Neural crest cell (in vitro differentiated cells): Measurements from ENCODE around the gene SAMD14. TPM values are rescaled to one million over a fixed set of nuclear protein-coding genes. Genes with fewer than 3 reads are reported as not detected.

Experiments
- DNase-seq: peaks from one replicate; pipeline ENCODE4 v3.0.0; 2021; ENCODE audit warnings: low read depth, mixed read lengths, low spot score
- H3K27ac Mint-ChIP-seq: one replicate; pipeline ENCODE4 v1.8.0; 2021; ENCODE audit warnings: mild to moderate bottlenecking, mixed read lengths; ENCODE audit not compliant: unreplicated experiment
- H3K27me3 Mint-ChIP-seq: 2 replicates; pipeline ENCODE4 v1.8.0; 2021; ENCODE audit warnings: low read depth, mild to moderate bottlenecking, mixed read lengths
- H3K36me3 Mint-ChIP-seq: 2 replicates; pipeline ENCODE4 v1.8.0; 2021; ENCODE audit warnings: low read depth, mild to moderate bottlenecking, mixed read lengths
- H3K4me1 Mint-ChIP-seq: 2 replicates; pipeline ENCODE4 v1.8.0; 2021; ENCODE audit warnings: mixed read lengths
- H3K4me3 Mint-ChIP-seq: one replicate; pipeline ENCODE4 v1.8.0; 2021; ENCODE audit warnings: mild to moderate bottlenecking, mixed read lengths
- H3K9me3 Mint-ChIP-seq: 2 replicates; pipeline ENCODE4 v1.8.0; 2021; ENCODE audit warnings: mixed read lengths
- total RNA-seq: library from RNA; stranded (reverse); gene quantifications from 2 replicates; pipeline ENCODE4 v1.2.1, GENCODE V29; 2021
- TF ChIP-seq, protein P1 (sequence below): fragments of 200-600 bp; sonication (generic); conservative IDR thresholded peaks from 2 replicates; pipeline ENCODE4 v1.5.0; 2021; ENCODE audit warnings: antibody characterized with exemption, mild to moderate bottlenecking

SAMD14 gene
- total RNA-seq, 1 donor from 2014 or later: 28.7 TPM

DNA sequence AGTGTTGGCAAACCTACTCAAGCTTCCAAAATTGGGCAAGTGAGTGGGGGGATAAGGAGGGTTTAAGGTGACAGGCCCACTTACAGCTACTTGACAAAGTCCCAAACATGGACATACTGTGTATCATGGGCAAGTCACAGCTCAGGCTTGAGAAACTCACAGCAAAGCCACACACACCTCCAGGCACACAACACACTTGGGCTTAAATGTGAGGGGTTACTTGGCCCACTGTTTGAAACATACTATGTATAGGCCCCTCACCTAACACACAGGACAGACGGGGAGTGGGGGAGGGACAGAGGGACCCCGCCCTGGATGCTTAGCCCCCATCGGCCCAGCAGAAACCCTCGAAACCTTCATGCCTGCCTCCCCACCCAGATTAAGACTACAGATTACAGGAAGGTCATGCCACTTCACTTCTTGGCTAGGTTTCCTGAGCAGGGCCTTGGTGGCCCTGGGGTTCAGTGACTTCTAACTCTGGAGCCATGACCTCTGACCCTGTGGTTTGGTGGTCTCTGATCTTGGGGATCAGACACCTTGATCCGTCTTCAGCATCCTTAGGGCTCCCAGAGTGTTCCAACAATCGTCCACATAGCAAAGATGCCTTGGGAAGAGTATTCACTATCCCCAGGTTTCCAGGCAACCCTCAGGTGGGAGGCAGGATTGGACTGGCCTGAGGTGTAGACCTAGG lies 2.3 kb upstream of the SAMD14 start:
- DNase-seq: no peak
- Mint-ChIP-seq H3K36me3 (peaks cover 5% of the 10 kb centered on the region), H3K9me3 (no peaks in the 10 kb centered on the region), H3K27me3 (peaks cover 16% of the 10 kb centered on the region), H3K27ac (no peak overlapping the region), H3K4me3 (peak overlapping the region; percentile 82), H3K4me1 (peaks cover 25% of the 10 kb centered on the region)
- TF ChIP-seq, protein P1, sequence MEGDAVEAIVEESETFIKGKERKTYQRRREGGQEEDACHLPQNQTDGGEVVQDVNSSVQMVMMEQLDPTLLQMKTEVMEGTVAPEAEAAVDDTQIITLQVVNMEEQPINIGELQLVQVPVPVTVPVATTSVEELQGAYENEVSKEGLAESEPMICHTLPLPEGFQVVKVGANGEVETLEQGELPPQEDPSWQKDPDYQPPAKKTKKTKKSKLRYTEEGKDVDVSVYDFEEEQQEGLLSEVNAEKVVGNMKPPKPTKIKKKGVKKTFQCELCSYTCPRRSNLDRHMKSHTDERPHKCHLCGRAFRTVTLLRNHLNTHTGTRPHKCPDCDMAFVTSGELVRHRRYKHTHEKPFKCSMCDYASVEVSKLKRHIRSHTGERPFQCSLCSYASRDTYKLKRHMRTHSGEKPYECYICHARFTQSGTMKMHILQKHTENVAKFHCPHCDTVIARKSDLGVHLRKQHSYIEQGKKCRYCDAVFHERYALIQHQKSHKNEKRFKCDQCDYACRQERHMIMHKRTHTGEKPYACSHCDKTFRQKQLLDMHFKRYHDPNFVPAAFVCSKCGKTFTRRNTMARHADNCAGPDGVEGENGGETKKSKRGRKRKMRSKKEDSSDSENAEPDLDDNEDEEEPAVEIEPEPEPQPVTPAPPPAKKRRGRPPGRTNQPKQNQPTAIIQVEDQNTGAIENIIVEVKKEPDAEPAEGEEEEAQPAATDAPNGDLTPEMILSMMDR: no peak

DNA sequence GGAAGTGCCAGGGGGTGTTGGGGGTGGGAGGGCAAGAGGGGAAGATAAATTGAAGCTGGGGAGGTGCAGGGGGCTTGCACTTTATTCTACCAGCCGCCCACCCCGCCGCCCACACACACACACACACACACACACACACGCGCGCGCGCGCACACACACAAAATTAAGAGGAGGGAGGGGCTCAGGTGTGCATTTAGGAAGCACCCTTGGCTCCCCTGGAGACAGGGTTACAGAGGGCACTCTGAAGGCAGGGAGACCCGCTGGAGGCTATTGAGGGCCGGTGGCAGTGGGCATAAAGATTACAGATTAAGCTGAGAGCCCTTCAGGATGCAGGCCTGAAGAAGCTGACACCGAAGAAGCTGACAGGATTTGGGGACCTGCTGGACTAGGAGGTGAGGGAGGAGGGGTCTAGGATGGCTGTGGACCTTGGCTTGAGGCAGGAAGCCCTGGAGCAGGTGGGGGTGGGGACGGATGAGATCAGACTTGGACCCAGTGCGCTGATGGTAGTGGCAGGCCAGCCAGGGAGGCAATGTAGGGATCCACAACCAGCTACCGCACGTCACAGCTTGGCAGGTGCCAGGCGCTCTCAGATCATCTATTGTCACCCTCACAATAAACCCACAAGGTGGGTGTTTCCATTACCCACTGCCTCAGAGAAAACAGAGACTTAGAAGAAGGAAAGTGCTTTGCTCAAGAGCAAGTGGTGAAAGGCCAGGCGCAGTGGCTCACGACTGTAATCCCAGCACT lies 772 bp upstream of the SAMD14 start:
- Mint-ChIP-seq H3K9me3 (no peaks in the 10 kb centered on the region), H3K4me1 (peaks cover 25% of the 10 kb centered on the region), H3K27me3 (peaks cover 16% of the 10 kb centered on the region), H3K36me3 (no peaks in the 10 kb centered on the region), H3K4me3 (peak overlapping the region; percentile 82), H3K27ac (no peak overlapping the region)
- TF ChIP-seq, protein P1: no peak
- no peak for DNase-seq

DNA sequence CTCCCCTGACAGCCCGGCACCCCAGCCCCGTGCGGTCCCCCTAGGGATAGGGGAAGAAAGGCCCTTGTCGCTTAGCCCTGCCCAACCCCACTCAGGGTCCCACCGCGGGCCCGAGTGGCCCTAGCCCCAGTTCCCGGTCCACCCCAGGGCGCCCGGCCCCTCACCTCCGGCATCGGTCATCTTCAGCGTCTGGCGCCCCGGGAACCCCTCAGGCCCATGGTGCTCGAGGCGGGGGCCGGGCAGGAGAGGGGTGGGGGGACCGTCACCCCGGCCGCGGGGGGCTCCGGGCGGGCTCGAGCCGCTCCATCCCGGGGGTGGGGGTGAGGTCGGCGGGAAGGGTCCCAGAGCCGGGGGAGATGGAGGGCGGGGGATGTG lies 620 bp downstream of the SAMD14 start:
- Mint-ChIP-seq H3K9me3 (no peaks in the 10 kb centered on the region), H3K36me3 (no peaks in the 10 kb centered on the region), H3K27me3 (peaks cover 16% of the 10 kb centered on the region), H3K4me1 (peaks cover 30% of the 10 kb centered on the region), H3K4me3 (peak overlapping the region; percentile 92), H3K27ac (no peak overlapping the region)
- no peak for DNase-seq
- TF ChIP-seq, protein P1: no peak

DNA sequence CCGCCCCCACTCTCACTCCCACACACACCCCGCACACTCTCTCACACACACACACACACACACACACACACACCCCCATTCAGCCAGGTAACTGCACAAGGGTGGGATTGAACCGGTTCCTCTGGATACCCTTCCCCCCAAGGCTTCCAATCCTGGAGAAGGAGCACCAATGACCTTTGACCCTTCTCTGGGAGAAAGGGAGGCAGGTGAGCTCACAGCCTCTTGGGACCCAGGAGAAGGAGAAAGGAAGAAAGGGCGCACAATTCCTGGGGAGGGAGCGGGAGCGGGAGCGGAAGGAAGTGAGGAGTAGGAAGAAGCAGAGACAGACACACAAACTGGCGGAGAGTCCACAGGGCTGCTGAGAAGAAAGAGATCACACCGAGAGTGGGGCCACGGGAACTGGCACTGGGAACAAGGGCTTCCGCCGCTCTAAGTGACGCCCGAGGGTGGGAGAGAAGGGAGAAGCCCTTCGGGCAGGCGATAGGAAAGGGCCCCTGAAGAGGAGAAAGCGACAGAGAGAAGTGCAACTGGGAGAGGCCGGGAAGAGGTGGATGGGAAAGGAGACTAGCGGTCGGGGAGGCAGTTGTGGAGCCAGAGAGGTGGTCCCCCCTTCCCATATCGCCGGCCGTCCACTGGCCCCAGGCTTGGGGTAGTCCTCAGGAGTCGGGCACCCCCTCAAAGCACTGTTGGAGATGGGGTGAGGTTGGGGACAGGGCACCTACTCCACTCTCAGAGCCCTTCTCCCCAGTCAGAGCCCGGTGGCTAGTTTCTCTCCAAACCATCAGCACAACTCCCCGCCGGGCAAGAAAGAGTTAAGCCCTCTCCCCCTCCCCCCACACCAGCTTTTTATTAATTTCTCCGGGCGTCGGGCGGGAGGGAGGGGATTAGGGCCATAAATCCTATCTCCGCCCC lies 1.3 kb downstream of the SAMD14 start:
- DNase-seq: peak; percentile 43
- Mint-ChIP-seq H3K36me3 (no peaks in the 10 kb centered on the region), H3K27ac (peak overlapping the region; percentile 97), H3K4me1 (peaks cover 37% of the 10 kb centered on the region), H3K9me3 (no peaks in the 10 kb centered on the region), H3K4me3 (peak overlapping the region; percentile 92), H3K27me3 (peaks cover 16% of the 10 kb centered on the region)
- TF ChIP-seq, protein P1: no peak

DNA sequence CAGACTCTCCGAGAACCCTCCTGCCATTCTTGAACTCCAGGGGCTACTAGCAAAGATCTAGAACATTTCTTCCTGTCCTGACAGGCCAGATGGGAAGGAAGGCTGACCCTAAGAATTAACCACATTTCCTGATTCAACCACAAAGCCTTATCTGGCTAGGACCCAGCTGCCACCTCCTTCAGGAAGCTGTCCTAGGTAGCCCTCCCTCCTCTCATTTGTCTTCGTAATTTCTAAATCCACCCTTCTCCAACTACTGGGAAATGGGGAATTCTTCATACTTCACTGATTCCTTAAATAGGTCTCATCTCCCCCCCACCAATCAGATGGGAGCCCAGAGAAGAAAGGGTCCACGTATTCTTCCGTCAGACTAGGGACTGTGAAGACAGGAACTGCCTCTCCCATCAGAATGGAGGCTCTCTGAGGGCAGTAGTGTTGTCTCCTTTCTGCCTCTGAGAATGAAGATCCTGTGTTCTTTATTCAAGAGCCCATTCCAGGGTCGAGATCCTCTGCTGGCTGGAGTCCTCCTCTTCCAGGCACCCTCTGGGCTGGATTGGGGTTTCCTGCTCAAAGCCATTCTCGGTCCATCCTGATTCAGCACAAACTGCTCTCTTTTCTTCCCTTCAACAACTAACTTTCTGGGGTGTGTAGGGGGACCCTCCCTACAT lies 2.1 kb downstream of the SAMD14 start:
- Mint-ChIP-seq H3K36me3 (no peaks in the 10 kb centered on the region), H3K27ac (no peak overlapping the region), H3K27me3 (peaks cover 16% of the 10 kb centered on the region), H3K4me3 (peak overlapping the region; percentile 62), H3K9me3 (no peaks in the 10 kb centered on the region), H3K4me1 (peaks cover 45% of the 10 kb centered on the region)
- TF ChIP-seq, protein P1: no peak
- DNase-seq: no peak
